Measurements from ENCODE around the gene GRK3. TPM values are rescaled to one million over a fixed set of nuclear protein-coding genes. Genes with fewer than 3 reads are reported as not detected.
"Not testable (repeated sequence)": the region's sequence is repeated elsewhere in the genome, so short reads cannot be mapped to it uniquely, and the experiment has no call there.

GRK3 gene
- total and polyA plus RNA-seq, 10 of the 15 experiments (the other 5 are each of a cell fraction or from before 2014, with no cell fraction given), result 3.1 to 35.1 (median 14.7) TPM

DNA sequence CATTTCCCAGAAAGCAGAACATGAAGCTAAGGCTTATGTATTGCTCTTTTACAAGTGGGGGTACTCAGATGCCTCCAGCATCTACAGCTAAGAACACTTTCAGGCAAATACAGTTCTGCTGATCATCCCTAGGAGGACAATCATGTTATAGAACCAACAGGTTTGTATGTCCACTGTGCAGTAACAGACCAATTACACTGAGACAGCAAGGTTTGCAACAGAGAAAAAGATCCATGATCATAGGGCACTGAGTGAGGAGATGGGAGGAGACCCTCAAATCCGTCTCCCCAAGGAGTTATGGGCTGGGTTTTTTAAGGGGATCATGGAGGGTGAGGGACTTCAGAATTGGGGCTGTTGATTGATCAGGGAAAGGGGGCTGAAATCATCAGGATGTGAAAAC, 39.1 kb upstream of the GRK3 start (continued):
- TF ChIP-seq, protein P1, sequence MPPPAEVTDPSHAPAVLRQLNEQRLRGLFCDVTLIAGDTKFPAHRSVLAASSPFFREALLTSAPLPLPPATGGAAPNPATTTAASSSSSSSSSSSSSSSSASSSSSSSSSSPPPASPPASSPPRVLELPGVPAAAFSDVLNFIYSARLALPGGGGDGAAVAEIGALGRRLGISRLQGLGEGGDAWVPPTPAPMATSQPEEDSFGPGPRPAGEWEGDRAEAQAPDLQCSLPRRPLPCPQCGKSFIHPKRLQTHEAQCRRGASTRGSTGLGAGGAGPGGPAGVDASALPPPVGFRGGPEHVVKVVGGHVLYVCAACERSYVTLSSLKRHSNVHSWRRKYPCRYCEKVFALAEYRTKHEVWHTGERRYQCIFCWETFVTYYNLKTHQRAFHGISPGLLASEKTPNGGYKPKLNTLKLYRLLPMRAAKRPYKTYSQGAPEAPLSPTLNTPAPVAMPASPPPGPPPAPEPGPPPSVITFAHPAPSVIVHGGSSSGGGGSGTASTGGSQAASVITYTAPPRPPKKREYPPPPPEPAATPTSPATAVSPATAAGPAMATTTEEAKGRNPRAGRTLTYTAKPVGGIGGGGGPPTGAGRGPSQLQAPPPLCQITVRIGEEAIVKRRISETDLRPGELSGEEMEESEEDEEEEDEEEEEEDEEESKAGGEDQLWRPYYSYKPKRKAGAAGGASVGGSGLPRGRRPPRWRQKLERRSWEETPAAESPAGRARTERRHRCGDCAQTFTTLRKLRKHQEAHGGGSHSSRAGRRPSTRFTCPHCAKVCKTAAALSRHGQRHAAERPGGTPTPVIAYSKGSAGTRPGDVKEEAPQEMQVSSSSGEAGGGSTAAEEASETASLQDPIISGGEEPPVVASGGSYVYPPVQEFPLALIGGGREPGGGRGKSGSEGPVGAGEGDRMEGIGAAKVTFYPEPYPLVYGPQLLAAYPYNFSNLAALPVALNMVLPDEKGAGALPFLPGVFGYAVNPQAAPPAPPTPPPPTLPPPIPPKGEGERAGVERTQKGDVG (CRISPR knock-in tag; IDR thresholded peaks at IDR 0.05), result no peak
- TF ChIP-seq, protein P2, sequence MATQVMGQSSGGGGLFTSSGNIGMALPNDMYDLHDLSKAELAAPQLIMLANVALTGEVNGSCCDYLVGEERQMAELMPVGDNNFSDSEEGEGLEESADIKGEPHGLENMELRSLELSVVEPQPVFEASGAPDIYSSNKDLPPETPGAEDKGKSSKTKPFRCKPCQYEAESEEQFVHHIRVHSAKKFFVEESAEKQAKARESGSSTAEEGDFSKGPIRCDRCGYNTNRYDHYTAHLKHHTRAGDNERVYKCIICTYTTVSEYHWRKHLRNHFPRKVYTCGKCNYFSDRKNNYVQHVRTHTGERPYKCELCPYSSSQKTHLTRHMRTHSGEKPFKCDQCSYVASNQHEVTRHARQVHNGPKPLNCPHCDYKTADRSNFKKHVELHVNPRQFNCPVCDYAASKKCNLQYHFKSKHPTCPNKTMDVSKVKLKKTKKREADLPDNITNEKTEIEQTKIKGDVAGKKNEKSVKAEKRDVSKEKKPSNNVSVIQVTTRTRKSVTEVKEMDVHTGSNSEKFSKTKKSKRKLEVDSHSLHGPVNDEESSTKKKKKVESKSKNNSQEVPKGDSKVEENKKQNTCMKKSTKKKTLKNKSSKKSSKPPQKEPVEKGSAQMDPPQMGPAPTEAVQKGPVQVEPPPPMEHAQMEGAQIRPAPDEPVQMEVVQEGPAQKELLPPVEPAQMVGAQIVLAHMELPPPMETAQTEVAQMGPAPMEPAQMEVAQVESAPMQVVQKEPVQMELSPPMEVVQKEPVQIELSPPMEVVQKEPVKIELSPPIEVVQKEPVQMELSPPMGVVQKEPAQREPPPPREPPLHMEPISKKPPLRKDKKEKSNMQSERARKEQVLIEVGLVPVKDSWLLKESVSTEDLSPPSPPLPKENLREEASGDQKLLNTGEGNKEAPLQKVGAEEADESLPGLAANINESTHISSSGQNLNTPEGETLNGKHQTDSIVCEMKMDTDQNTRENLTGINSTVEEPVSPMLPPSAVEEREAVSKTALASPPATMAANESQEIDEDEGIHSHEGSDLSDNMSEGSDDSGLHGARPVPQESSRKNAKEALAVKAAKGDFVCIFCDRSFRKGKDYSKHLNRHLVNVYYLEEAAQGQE (IDR thresholded peaks at IDR 0.05; ENCODE audit: low read depth, low read length), result no peak
- TF ChIP-seq, protein P3, sequence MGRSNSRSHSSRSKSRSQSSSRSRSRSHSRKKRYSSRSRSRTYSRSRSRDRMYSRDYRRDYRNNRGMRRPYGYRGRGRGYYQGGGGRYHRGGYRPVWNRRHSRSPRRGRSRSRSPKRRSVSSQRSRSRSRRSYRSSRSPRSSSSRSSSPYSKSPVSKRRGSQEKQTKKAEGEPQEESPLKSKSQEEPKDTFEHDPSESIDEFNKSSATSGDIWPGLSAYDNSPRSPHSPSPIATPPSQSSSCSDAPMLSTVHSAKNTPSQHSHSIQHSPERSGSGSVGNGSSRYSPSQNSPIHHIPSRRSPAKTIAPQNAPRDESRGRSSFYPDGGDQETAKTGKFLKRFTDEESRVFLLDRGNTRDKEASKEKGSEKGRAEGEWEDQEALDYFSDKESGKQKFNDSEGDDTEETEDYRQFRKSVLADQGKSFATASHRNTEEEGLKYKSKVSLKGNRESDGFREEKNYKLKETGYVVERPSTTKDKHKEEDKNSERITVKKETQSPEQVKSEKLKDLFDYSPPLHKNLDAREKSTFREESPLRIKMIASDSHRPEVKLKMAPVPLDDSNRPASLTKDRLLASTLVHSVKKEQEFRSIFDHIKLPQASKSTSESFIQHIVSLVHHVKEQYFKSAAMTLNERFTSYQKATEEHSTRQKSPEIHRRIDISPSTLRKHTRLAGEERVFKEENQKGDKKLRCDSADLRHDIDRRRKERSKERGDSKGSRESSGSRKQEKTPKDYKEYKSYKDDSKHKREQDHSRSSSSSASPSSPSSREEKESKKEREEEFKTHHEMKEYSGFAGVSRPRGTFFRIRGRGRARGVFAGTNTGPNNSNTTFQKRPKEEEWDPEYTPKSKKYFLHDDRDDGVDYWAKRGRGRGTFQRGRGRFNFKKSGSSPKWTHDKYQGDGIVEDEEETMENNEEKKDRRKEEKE (IDR thresholded peaks at IDR 0.05), result no peak
- no peak for TF ChIP-seq SIX5 (IDR thresholded peaks at IDR 0.05; ENCODE audit: low read depth, low read length, severe bottlenecking)
- TF ChIP-seq NR2F1 (conservative IDR thresholded peaks at IDR 0.05), result no peak
- TF ChIP-seq TBL1XR1 (IDR thresholded peaks at IDR 0.05; ENCODE audit: low read depth, low read length), result no peak
- TF ChIP-seq, protein P4, sequence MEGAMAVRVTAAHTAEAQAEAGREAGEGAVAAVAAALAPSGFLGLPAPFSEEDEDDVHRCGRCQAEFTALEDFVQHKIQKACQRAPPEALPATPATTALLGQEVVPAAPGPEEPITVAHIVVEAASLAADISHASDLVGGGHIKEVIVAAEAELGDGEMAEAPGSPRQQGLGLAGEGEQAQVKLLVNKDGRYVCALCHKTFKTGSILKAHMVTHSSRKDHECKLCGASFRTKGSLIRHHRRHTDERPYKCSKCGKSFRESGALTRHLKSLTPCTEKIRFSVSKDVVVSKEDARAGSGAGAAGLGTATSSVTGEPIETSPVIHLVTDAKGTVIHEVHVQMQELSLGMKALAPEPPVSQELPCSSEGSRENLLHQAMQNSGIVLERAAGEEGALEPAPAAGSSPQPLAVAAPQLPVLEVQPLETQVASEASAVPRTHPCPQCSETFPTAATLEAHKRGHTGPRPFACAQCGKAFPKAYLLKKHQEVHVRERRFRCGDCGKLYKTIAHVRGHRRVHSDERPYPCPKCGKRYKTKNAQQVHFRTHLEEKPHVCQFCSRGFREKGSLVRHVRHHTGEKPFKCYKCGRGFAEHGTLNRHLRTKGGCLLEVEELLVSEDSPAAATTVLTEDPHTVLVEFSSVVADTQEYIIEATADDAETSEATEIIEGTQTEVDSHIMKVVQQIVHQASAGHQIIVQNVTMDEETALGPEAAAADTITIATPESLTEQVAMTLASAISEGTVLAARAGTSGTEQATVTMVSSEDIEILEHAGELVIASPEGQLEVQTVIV (IDR thresholded peaks at IDR 0.05; ENCODE audit: borderline replicate concordance, partially characterized antibody), result no peak
- TF ChIP-seq ZNF24 (IDR thresholded peaks at IDR 0.05), result no peak

DNA sequence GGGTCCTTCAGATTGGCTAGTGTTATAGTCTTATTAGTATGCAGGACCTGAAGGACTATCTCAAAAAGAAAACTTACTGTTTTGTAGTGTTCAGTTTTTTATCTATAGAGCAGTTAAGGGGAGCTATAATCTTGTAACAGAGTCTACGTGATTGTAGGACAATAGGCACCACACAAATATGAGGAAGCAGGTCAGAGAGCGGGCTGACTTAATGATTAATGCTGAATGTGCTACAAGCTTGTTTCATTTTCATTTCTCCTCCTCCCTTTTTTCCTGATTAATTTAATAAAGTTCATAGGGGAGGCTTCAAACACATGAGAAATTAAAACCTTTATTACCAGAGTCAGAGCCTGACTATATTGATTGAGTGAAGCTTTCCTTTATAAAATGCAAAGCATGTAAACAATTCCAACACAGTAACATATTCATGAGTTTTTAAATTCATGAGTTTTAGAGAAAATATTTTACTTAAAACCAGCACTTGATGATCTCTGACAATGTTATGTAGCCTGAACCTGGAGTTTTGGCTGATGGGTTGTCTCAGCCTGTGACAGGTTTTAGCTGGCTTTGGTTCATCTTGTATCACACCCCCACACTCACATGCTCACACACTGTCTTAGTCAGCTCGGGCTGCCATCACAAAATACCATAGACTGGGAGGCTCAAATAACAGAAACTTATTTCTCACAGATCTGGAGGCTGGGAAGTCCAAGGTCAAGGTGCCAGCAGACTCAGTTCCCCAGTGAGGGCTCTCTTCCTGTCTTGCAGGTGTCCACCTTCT, 38.5 kb upstream of the GRK3 start:
- intact Hi-C loops (cut with micrococcal nuclease; ENCODE audit: unreplicated experiment); SMC1A ChIA-PET (ENCODE audit: uncharacterized antibody, unreplicated experiment); H3K9me3 ChIP-seq (replicated peaks; ENCODE audit: control insufficient read depth, insufficient read depth, low read length); FAIRE-seq; H3K79me2 ChIP-seq (ENCODE audit: control insufficient read depth, insufficient read depth, low read length); RAD21 ChIA-PET (ENCODE audit: unreplicated experiment); H3K4me2 ChIP-seq (ENCODE audit: control insufficient read depth, insufficient read depth); DNase-seq (ENCODE audit: low read depth, low spot score); H3K27ac ChIP-seq (ENCODE audit: control insufficient read depth, insufficient read depth); H3K4me1 ChIP-seq (ENCODE audit: control insufficient read depth, insufficient read depth, low read length); BruUV-seq (replicated peaks); H3K4me3 ChIP-seq; H3K27me3 ChIP-seq (replicated peaks in 1 of 2; ENCODE audit: control insufficient read depth in 2 of 2, insufficient read depth in 2 of 2, low read length in 1 of 2); H3K9ac ChIP-seq (ENCODE audit: control insufficient read depth, insufficient read depth, low read length); H4K20me1 ChIP-seq (ENCODE audit: control insufficient read depth, insufficient read depth); H2AFZ ChIP-seq (ENCODE audit: control insufficient read depth, low read depth, low read length); ATAC-seq; H3K36me3 ChIP-seq (ENCODE audit: control insufficient read depth in 2 of 2, insufficient read depth in 2 of 2, low read length in 1 of 2); in situ Hi-C loops (cut with MboI): not testable (repeated sequence)
- 66% methylated on average over 3 of the region's 3 CpGs for whole genome bisulfite sequencing (ENCODE audit: insufficient coverage, insufficient replicate concordance, low lambda C conversion rate, missing lambda C conversion rate)
- CTCF ChIA-PET, result interaction anchor here (1.2 to 1.3 kb wide), 2 partner anchors 17 to 79 kb away, joined by 3 to 6 read pairs; no protein-coding TSS in a partner anchor
- POLR2A ChIA-PET, result interaction anchor here (0.6 kb wide), 1 partner anchor 208 kb away, joined by 3 read pairs; no protein-coding TSS in a partner anchor

Measured in GM12878 (cell line).